GM18520 (cell line): ENCODE results near the gene ALDH1L2.

ENCODE experiments used
- ATAC-seq: cut with Tn5 transposase; IDR thresholded peaks from one replicate; pipeline ENCODE4 v1.9.1; 2021; ENCODE audit not compliant: unreplicated experiment

Gene ALDH1L2

GRCh38 chr12:105033851-105034250 is 50.4 kb downstream of the ALDH1L2 start:
- no peak for ATAC-seq

GRCh38 chr12:105032703-105033357 is 51.4 kb downstream of the ALDH1L2 start:
- no peak for ATAC-seq

- peak; percentile 78 for ATAC-seq
Observed at GRCh38 chr12:105030820-105031807, 53.1 kb downstream of the ALDH1L2 start.

GRCh38 chr12:105026411-105026810 is 57.8 kb downstream of the ALDH1L2 start:
- ATAC-seq, result no peak

GRCh38 chr12:105025890-105026289 is 58.4 kb downstream of the ALDH1L2 start:
- ATAC-seq, result no peak

GRCh38 chr12:105024928-105025327 is 59.3 kb downstream of the ALDH1L2 start:
- ATAC-seq, result no peak

GRCh38 chr12:105020241-105020962 is 63.9 kb downstream of the ALDH1L2 start:
- no peak for ATAC-seq

GRCh38 chr12:105018776-105019175 is 65.5 kb downstream of the ALDH1L2 start:
- no peak for ATAC-seq

GRCh38 chr12:105018012-105018411 is 66.2 kb downstream of the ALDH1L2 start:
- ATAC-seq, result no peak

- ATAC-seq, result no peak
Observed at GRCh38 chr12:105015543-105015942, 68.7 kb downstream of the ALDH1L2 start.

GRCh38 chr12:105014603-105015002 is 69.7 kb downstream of the ALDH1L2 start:
- no peak for ATAC-seq

- no peak for ATAC-seq
Observed at GRCh38 chr12:105013892-105014291, 70.4 kb downstream of the ALDH1L2 start.

- ATAC-seq, result no peak
Observed at GRCh38 chr12:105001476-105001875, 82.8 kb downstream of the ALDH1L2 start.

- ATAC-seq, result no peak
Observed at GRCh38 chr12:104999347-104999685, 84.9 kb downstream of the ALDH1L2 start.

- no peak for ATAC-seq
Observed at GRCh38 chr12:104998423-104999346, 85.6 kb downstream of the ALDH1L2 start.

GRCh38 chr12:104997541-104997940 is 86.7 kb downstream of the ALDH1L2 start:
- ATAC-seq, result no peak

GRCh38 chr12:104994336-104994735 is 89.9 kb downstream of the ALDH1L2 start:
- no peak for ATAC-seq

GRCh38 chr12:104991565-104992128 is 92.6 kb downstream of the ALDH1L2 start:
- ATAC-seq, result no peak

- ATAC-seq, result no peak
Observed at GRCh38 chr12:104990950-104991349, 93.3 kb downstream of the ALDH1L2 start.
